HAP-1 (cell line): ENCODE data around the gene KLRK1.
"Not testable (repeated sequence)": the region's sequence is repeated elsewhere in the genome, so short reads cannot be mapped to it uniquely, and the experiment has no call there.

Source experiments
- DNase-seq, 2 experiments: peaks; one replicate each; pipeline ENCODE4 v3.0.0-alpha.2; 2016 to 2020; ENCODE audit warnings: low spot score in 2 of 2
- H3K27me3 ChIP-seq: fragments of 250-450 bp; sonication (Bioruptor Pico); 2 replicates; pipeline ENCODE4 v1.5.1; 2020; ENCODE audit warnings: low read depth, mild to moderate bottlenecking, moderate library complexity
- H3K36me3 ChIP-seq: fragments of 250-450 bp; sonication (Bioruptor Pico); replicated peaks from 2 replicates; pipeline ENCODE4 v1.5.1; 2020; ENCODE audit warnings: mild to moderate bottlenecking
- H3K4me1 ChIP-seq: fragments of 250-450 bp; sonication (Bioruptor Pico); 2 replicates; pipeline ENCODE4 v1.5.1; 2020; ENCODE audit warnings: mild to moderate bottlenecking
- H3K4me3 ChIP-seq: fragments of 250-450 bp; sonication (Bioruptor Pico); 2 replicates; pipeline ENCODE4 v1.5.1; 2020; ENCODE audit warnings: mild to moderate bottlenecking, moderate library complexity
- H3K9me3 ChIP-seq: fragments of 250-450 bp; sonication (Bioruptor Pico); 2 replicates; pipeline ENCODE4 v1.5.1; 2020; ENCODE audit warnings: mild to moderate bottlenecking, moderate library complexity
- in situ Hi-C: fragments of 300-500 bp; cut with MboI; formaldehyde crosslinking; loops from 3 replicates; pipeline ENCODE4 v1.14.3; 2020; ENCODE audit warnings: low sequenced_read_pairs, inconsistent platforms, mixed read lengths

KLRK1 gene

DNA sequence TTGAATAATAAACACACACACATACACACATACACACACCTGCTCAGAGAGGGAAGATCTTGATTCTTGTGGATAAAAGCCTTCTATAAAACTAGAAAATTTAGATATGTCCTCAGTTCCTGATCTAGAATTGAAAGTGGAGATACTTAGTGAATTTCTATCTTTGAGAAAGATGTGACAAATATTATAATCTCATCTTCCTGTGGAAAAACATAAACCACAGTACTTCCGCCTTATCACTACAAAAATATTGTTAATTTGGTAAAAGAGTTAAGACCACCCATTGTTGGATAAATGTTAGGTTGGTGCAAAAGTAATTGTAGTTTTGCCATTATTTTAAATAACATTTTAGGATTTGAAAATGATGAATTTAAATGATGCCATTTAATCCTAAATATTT lies at the start of gene KLRK1:
Gene KLRK1 (minus strand): TSS at position 138 of the 400 bp plus-strand sequence. CDS start 1,231 bp downstream, outside the sequence.
- DNase-seq, result no peak
- Histone ChIP-seq H3K4me3 (no peak within 1 kb of the TSS), H3K36me3 (no peaks in the 10 kb centered on the region), H3K9me3 (no peaks in the 10 kb centered on the region), H3K27me3 (peaks cover 3% of the 10 kb centered on the region; the same call in 1 of the 2 replicates), H3K4me1 (no peaks in the 10 kb centered on the region)
- in situ Hi-C loops, result no loop called here

DNA sequence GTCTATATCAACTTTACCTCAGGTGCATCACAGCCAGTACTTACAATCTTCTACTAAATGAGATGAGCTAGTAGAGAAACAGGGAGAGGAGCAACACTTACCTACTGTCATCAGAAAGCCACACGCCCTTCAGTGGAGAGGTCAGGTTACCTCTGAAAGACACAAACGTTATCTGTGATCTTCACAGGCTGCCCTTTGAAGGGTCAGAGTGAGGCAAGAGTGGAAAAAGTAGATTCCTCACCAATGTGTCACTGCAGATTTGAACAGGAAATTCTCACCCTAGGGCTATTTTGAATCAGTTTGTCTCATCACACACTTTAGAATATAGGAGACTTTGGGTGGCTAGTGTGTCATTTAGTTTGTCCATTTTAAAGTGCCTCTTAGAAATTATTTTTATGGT lies 47.8 kb upstream of the KLRK1 start:
- H3K27me3 ChIP-seq, H3K9me3 ChIP-seq, DNase-seq, in situ Hi-C loops, H3K36me3 ChIP-seq, H3K4me1 ChIP-seq, H3K4me3 ChIP-seq: not testable (repeated sequence)

DNA sequence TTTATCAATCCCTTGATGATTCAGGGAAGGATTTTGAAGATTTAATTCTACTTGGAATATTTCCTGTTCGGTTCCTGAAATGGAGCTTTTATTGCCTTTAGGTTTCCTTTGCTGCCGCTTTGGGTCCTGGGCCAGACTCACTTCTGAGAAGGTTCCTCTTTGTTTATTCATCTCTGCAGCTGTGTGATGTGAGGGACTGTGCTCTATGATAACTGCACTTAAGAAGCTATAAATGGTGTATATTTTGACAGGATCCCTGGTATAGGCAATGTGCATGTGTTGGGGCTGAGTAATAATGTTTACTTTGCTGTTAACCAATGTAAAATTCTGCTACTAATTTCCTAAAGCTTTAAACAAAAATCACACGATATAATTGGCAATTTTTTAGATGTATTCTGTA lies 46.0 kb upstream of the KLRK1 start, which contains the start of gene KLRC2:
Gene KLRC2 (minus strand): TSS at position 195 of the 400 bp plus-strand sequence. CDS start 24 bp downstream, at position 171.
- H3K36me3 ChIP-seq, in situ Hi-C loops, DNase-seq: not testable (repeated sequence)

DNA sequence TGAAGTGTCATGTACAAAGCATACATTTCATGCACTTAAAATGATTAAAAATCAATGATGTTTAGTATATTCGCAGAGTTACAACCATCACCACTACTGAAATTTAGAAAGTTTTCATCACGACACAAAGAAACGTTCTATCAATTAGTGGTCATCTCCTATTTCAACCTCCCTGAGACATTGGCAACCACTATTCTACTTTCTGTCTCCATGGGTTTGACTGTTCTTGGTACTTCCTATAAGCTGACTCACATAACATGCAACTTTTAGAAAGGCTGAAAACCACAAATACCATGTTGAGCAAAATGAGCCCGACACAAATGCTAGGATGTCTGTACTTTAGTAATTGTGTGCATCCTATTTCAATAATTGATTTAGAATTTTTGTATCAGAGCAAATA lies 40.8 kb upstream of the KLRK1 start:
- H3K9me3 ChIP-seq, in situ Hi-C loops, H3K4me3 ChIP-seq, H3K4me1 ChIP-seq, DNase-seq, H3K36me3 ChIP-seq, H3K27me3 ChIP-seq: not testable (repeated sequence)

More for the DNA sequence above, 46.0 kb upstream of the KLRK1 start, which contains the start of gene KLRC2:
- not testable (repeated sequence) for H3K27me3 ChIP-seq, H3K4me1 ChIP-seq, H3K9me3 ChIP-seq, H3K4me3 ChIP-seq

DNA sequence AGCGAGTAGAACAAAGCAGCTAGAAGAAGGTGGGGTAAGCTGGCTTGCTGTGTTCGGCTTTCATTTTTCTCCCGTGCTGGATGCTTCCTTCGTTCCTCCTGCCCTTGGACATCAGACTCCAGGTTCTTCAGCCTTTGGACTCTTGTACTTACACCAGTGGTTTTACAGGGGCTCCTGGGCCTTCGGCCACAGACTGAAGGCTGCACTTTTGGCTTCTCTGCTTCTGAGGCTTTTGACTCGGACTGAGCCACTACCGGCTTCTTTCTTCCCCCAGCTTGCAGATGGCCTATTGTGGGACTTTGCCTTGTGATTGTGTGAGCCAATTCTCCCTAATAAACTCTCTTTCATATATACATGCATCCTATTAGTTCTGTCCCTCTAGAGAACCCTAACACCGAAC lies 36.1 kb upstream of the KLRK1 start:
- in situ Hi-C loops, H3K4me3 ChIP-seq, DNase-seq, H3K36me3 ChIP-seq, H3K9me3 ChIP-seq, H3K27me3 ChIP-seq, H3K4me1 ChIP-seq: not testable (repeated sequence)

DNA sequence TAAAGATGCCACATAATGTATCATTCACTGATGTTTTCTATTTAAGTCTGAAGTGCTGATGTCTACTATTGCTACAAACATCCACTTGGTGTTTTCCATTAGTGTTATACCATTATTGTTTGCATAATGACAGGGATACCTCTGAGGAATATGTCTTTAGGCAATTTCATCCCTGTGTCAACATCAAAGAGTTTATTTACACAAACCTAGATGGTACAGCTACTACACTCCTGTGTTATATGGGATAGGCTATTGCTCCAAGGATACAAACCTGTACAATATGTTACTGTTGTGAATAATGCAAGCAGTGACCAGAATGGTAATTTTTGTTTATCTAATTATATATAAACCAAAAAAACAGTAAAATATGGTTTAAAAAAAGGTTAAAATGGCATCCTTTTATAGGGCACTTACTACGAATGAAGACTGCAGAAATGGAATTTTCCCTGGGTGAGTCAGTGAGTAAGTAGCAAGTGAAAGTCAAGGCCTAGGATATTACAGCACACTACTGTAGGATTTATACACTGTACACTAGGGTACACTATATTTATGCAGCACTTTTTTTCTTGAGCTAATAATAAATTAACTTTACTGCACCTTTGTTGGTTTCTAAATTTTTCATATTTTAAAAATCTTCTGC lies 34.5 kb upstream of the KLRK1 start:
- H3K4me1 ChIP-seq, H3K36me3 ChIP-seq, H3K27me3 ChIP-seq, H3K4me3 ChIP-seq, DNase-seq, in situ Hi-C loops, H3K9me3 ChIP-seq: not testable (repeated sequence)

DNA sequence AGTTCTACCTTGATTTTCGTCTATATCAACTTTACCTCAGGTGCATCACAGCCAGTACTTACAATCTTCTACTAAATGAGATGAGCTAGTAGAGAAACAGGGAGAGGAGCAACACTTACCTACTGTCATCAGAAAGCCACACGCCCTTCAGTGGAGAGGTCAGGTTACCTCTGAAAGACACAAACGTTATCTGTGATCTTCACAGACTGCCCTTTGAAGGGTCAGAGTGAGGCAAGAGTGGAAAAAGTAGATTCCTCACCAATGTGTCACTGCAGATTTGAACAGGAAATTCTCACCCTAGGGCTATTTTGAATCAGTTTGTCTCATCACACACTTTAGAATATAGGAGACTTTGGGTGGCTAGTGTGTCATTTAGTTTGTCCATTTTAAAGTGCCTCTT lies 32.3 kb upstream of the KLRK1 start:
- DNase-seq, H3K4me1 ChIP-seq, H3K36me3 ChIP-seq, H3K4me3 ChIP-seq, in situ Hi-C loops, H3K9me3 ChIP-seq, H3K27me3 ChIP-seq: not testable (repeated sequence)

DNA sequence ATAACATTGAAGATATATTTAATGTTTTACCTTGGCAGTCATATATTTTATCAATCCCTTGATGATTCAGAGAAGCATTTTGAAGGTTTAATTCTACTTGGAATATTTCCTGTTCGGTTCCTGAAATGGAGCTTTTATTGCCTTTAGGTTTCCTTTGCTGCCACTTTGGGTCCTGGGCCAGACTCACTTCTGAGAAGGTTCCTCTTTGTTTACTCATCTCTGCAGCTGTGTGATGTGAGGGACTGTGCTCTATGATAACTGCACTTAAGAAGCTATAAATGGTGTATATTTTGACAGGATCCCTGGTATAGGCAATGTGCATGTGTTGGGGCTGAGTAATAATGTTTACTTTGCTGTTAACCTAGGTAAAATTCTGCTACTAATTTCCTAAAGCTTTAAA lies 30.5 kb upstream of the KLRK1 start, which contains the start of gene KLRC3:
Gene KLRC3 (minus strand): TSS at position 262 of the 400 bp plus-strand sequence. CDS start 45 bp downstream, at position 217.
- H3K4me1 ChIP-seq, in situ Hi-C loops, DNase-seq, H3K9me3 ChIP-seq, H3K27me3 ChIP-seq, H3K4me3 ChIP-seq, H3K36me3 ChIP-seq: not testable (repeated sequence)

DNA sequence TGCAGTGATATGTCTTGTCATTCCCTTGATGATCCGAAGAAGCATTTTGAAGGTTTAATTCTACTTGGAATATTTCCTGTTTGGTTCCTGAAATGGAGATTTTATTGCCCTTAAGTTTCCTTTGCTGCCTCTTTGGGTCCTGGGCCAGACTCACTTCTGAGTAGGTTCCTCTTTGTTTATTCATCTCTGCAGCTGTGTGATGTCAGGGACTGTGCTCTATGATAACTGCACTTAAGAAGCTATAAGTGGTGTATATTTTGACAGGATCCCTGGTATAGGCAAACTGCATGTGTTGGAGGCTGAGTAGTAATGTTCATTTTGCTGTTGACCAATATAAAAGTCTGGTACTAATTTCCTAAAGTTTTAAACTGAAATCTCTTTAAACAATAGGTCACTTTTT lies 19.6 kb upstream of the KLRK1 start, which contains the start of gene KLRC4:
Gene KLRC4 (minus strand): TSS at position 366 of the 400 bp plus-strand sequence. CDS start 182 bp downstream, at position 184.
- no peaks in the 10 kb centered on the region for H3K27me3 ChIP-seq
- H3K4me3 ChIP-seq, result no peak within 1 kb of the TSS
- DNase-seq, result no peak
- H3K9me3 ChIP-seq, result no peaks in the 10 kb centered on the region
- no peaks in the 10 kb centered on the region; the same call in 1 of the 2 replicates for H3K4me1 ChIP-seq
- in situ Hi-C loops, result no loop called here
- H3K36me3 ChIP-seq, result no peaks in the 10 kb centered on the region

DNA sequence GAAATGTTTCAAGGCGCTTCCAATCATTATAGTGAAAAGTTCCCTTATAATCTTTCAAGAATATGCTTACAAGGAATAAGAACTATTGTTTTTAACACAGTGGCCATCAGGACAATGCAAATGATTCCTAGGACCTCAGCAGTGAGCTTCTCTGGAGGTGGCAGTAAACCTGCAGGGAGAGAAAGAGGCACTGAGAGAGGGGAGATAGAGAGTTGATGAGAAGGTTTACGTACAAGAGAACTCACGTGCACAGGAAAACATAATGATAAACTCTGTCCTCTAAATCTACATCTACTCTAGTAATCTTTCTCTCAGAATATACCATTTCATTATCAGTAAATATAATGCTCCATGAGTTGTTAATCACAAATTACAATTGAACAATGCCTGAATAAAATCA lies 19.0 kb upstream of the KLRK1 start:
- Histone ChIP-seq H3K4me1 (no peaks in the 10 kb centered on the region; the same call in 1 of the 2 replicates), H3K4me3 (no peak overlapping the region), H3K9me3 (no peaks in the 10 kb centered on the region), H3K27me3 (no peaks in the 10 kb centered on the region), H3K36me3 (no peaks in the 10 kb centered on the region)
- in situ Hi-C loops, result no loop called here
- no peak for DNase-seq

DNA sequence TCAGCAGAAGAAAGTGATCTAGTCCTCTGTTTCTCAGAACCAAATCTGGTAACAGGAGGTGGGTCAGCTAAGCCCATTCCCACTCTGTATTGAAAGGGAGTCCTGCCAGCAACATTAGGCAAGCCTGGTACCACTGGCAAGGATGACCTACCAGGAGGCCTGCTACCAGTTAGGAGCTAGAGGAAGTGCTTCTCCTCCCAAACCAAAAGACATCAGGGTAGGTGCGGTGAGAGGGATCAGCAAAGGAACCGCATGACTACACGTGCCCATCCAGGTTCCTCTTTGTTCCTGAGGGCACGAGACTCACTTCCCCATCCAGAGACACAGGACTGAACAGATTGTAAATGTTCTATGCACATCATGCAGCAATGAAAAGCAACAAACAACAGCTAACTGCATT lies 16.9 kb upstream of the KLRK1 start:
- no peak for DNase-seq
- in situ Hi-C loops, result no loop called here
- H3K4me1 ChIP-seq, result no peaks in the 10 kb centered on the region; the same call in 1 of the 2 replicates
- no peaks in the 10 kb centered on the region for H3K27me3 ChIP-seq
- no peaks in the 10 kb centered on the region for H3K9me3 ChIP-seq
- H3K4me3 ChIP-seq, result no peak overlapping the region
- H3K36me3 ChIP-seq, result no peaks in the 10 kb centered on the region

DNA sequence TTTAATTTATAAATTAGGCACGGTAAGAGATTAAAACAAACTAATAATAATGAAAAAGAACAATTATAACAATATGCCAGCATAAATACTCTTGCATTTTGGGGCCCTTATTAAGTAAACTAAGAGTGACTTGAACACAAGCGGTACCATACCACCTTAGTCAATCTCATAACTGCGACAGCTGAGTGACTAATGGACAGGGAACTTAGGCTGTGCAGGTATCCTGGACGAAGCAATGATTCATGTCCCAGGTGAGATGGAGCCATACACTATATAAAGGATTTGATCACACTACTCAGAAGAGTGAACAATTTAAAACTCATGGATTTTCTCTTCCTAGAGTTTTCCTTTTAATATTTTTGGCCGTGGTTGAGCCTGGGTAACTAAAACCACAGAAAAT lies 15.5 kb upstream of the KLRK1 start:
- in situ Hi-C loops, result no loop called here

DNA sequence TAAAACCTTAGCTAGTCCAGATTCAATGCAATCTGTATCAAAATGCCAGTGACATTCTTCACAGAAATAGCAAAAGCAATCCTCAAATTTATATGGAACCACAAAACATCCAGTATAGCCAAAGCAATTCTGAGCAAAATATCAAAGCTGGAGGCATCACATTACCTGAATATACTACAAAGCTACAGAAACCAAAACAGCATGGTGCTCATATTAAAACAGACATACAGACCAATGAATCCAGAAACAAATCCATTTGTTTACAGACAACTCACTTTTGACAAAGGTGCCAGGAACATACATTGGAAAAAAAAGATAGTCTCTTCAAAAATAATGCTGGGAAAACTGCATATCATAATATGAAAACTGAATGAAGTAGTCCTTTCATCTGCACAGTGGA lies 15.0 kb upstream of the KLRK1 start:
- no peaks in the 10 kb centered on the region for H3K27me3 ChIP-seq
- H3K36me3 ChIP-seq, result no peaks in the 10 kb centered on the region
- no peaks in the 10 kb centered on the region for H3K4me1 ChIP-seq
- H3K4me3 ChIP-seq, result no peak overlapping the region
- DNase-seq, result no peak
- no peaks in the 10 kb centered on the region for H3K9me3 ChIP-seq
- in situ Hi-C loops, result no loop called here

More for the DNA sequence above, 15.5 kb upstream of the KLRK1 start:
- DNase-seq, result no peak
- H3K4me3 ChIP-seq, result no peak overlapping the region
- no peaks in the 10 kb centered on the region for H3K36me3 ChIP-seq
- H3K4me1 ChIP-seq, result no peaks in the 10 kb centered on the region
- no peaks in the 10 kb centered on the region for H3K27me3 ChIP-seq
- no peaks in the 10 kb centered on the region for H3K9me3 ChIP-seq

DNA sequence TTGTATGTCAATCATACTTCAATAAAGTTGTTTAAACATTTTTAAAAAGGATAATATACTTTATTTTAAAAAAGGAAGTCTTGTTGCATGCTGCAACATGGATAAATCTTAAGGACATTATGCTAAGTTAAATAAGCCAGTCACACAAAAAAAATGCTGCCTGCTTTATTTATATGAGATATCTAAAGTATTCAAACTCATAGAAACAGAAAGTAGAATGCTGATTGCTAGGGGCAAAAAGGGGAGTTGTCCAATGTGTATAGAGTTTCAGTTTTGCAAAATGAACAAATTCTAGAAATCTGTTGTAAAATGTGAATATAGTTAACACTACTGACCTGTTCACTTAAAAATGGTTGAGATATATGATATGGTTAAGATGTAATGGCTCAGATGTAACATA lies 11.0 kb upstream of the KLRK1 start:
- Histone ChIP-seq H3K36me3 (no peaks in the 10 kb centered on the region), H3K4me1 (no peaks in the 10 kb centered on the region), H3K9me3 (no peaks in the 10 kb centered on the region), H3K27me3 (no peaks in the 10 kb centered on the region), H3K4me3 (no peak overlapping the region)
- in situ Hi-C loops, result no loop called here
- DNase-seq, result no peak
